Panc1 (cell line): ENCODE results near the gene FOSL2.

Source experiments
- POLR2AphosphoS5 ChIP-seq: IDR thresholded peaks from 2 replicates; pipeline ENCODE4 v1.6.1; 2012; ENCODE audit warnings: mild to moderate bottlenecking, low read depth, low read length, moderate library complexity
- SIN3A ChIP-seq: IDR thresholded peaks from 2 replicates; pipeline ENCODE4 v1.6.1; 2012; ENCODE audit warnings: low read depth, mild to moderate bottlenecking, low read length, moderate library complexity, borderline replicate concordance; ENCODE audit not compliant: insufficient read depth
- TCF7L2 ChIP-seq: IDR thresholded peaks from 2 replicates; pipeline ENCODE4 v1.6.1; 2011; ENCODE audit warnings: mild to moderate bottlenecking, low read depth, low read length, inconsistent platforms
- TF ChIP-seq, protein P1 (sequence below): fragments of 450-650 bp; IDR thresholded peaks from 2 replicates; pipeline ENCODE4 v1.5.1; 2017; ENCODE audit warnings: mild to moderate bottlenecking

GRCh38 chr2:28452534-28453081 lies 60.0 kb downstream of the FOSL2 start:
- TF ChIP-seq, protein P1, sequence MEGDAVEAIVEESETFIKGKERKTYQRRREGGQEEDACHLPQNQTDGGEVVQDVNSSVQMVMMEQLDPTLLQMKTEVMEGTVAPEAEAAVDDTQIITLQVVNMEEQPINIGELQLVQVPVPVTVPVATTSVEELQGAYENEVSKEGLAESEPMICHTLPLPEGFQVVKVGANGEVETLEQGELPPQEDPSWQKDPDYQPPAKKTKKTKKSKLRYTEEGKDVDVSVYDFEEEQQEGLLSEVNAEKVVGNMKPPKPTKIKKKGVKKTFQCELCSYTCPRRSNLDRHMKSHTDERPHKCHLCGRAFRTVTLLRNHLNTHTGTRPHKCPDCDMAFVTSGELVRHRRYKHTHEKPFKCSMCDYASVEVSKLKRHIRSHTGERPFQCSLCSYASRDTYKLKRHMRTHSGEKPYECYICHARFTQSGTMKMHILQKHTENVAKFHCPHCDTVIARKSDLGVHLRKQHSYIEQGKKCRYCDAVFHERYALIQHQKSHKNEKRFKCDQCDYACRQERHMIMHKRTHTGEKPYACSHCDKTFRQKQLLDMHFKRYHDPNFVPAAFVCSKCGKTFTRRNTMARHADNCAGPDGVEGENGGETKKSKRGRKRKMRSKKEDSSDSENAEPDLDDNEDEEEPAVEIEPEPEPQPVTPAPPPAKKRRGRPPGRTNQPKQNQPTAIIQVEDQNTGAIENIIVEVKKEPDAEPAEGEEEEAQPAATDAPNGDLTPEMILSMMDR, result peak; percentile 95
- TF ChIP-seq POLR2AphosphoS5, result no peak
- no peak for TF ChIP-seq TCF7L2
- no peak for TF ChIP-seq SIN3A
